Fibroblast of lung (primary cell): ENCODE results near the gene TIAM2. TPM values are rescaled to one million over a fixed set of nuclear protein-coding genes. Genes with fewer than 3 reads are reported as not detected.

Source experiments
- DNase-seq, 2 donors: peaks; one replicate each; pipeline versions ENCODE4 v3.0.0 to v3.0.0-alpha.2; 2010; ENCODE audit warnings: low read depth in 2 of 2
- H2AFZ ChIP-seq: 2 replicates; pipeline ENCODE4 v1.5.1; 2012; ENCODE audit warnings: low read length, control low read depth, inconsistent platforms
- H3K27ac ChIP-seq: 2 replicates; pipeline ENCODE4 v1.5.1; 2011; ENCODE audit warnings: low read length, control low read depth; ENCODE audit not compliant: insufficient read depth
- H3K27me3 ChIP-seq: 2 replicates; pipeline ENCODE4 v1.5.1; 2011; ENCODE audit warnings: mild to moderate bottlenecking, low read length; ENCODE audit not compliant: control insufficient read depth, insufficient read depth
- H3K36me3 ChIP-seq: 2 replicates; pipeline ENCODE4 v1.5.1; 2011; ENCODE audit warnings: low read length; ENCODE audit not compliant: control insufficient read depth, insufficient read depth
- H3K4me1 ChIP-seq: 2 replicates; pipeline ENCODE4 v1.5.1; 2011; ENCODE audit warnings: low read length; ENCODE audit not compliant: control insufficient read depth, insufficient read depth; ENCODE audit errors: extremely low read depth
- H3K4me2 ChIP-seq: 2 replicates; pipeline ENCODE4 v1.5.1; 2011; ENCODE audit warnings: low read length, control low read depth; ENCODE audit not compliant: insufficient read depth; ENCODE audit errors: extremely low read depth
- H3K4me3 ChIP-seq, 4 experiments: fragments of 200-600 bp in 1 of 4; sonication (generic) in 1 of 4; replicated peaks in 1 of 4; 2 replicates each; pipeline ENCODE4 v1.5.1; 2011 to 2016; ENCODE audit warnings: low read length in 4 of 4, low read depth in 3 of 4, mild to moderate bottlenecking in 3 of 4, control low read depth in 2 of 4, inconsistent platforms in 1 of 4, mixed read lengths in 1 of 4; ENCODE audit not compliant: insufficient read depth in 1 of 4; ENCODE audit errors: control extremely low read depth in 1 of 4
- H3K79me2 ChIP-seq: 2 replicates; pipeline ENCODE4 v1.5.1; 2012; ENCODE audit warnings: mild to moderate bottlenecking, low read length, inconsistent platforms; ENCODE audit not compliant: control insufficient read depth, insufficient read depth
- H3K9ac ChIP-seq: 2 replicates; pipeline ENCODE4 v1.5.1; 2011; ENCODE audit warnings: mild to moderate bottlenecking, low read length, control low read depth; ENCODE audit not compliant: insufficient read depth
- H3K9me3 ChIP-seq: 2 replicates; pipeline ENCODE4 v1.5.1; 2012; ENCODE audit warnings: low read depth, low read length; ENCODE audit not compliant: control insufficient read depth, insufficient read depth
- H4K20me1 ChIP-seq: 2 replicates; pipeline ENCODE4 v1.5.1; 2011; ENCODE audit warnings: low read length; ENCODE audit not compliant: control insufficient read depth, insufficient read depth; ENCODE audit errors: extremely low read depth
- CTCF ChIP-seq, 2 donors: IDR thresholded peaks in 1 of 2; conservative IDR thresholded peaks in 1 of 2; 1 replicate in 1 of 2; 2 replicates in 1 of 2; pipeline ENCODE4 v1.5.1; 2011 to 2012; ENCODE audit warnings: low read length in 2 of 2, control low read depth in 1 of 2, inconsistent platforms in 1 of 2, low read depth in 1 of 2, mild to moderate bottlenecking in 1 of 2
- EZH2 ChIP-seq: IDR thresholded peaks from 2 replicates; pipeline ENCODE4 v1.5.1; 2012; ENCODE audit warnings: low read length, control low read depth, mild to moderate bottlenecking; ENCODE audit errors: missing control alignments
- polyA plus RNA-seq, 2 donors: library from polyadenylated mRNA; depleted of rRNA in 1 of 2; stranded (reverse) in 1 of 2; unstranded in 1 of 2; fragments of >200 nt; gene quantifications; 2 replicates each; pipeline ENCODE4 v1.2.1, GENCODE V29; 2011 to 2012; ENCODE audit warnings: missing spikeins in 1 of 2
- total RNA-seq: library from RNA; depleted of rRNA; stranded (reverse); fragments of >200 nt; gene quantifications from 2 replicates; pipeline ENCODE4 v1.2.1, GENCODE V29; 2014

TIAM2 gene
- total and polyA plus RNA-seq, 2 donors (not counting 1 experiment from before 2014, with no cell fraction given): 6.2 to 11.2 TPM

- no peaks in the 10 kb centered on the region for H3K27me3 ChIP-seq
- no peak overlapping the region for H2AFZ ChIP-seq
- TF ChIP-seq CTCF (conservative IDR thresholded peaks at IDR 0.05 in 1 of 2, IDR thresholded peaks at IDR 0.05 in 1 of 2; ENCODE audit: low read depth in 1 of 2, low read length in 2 of 2): no peak
- TF ChIP-seq EZH2: no peak
- H3K4me1 ChIP-seq: no peaks in the 10 kb centered on the region
- H3K27ac ChIP-seq: no peak overlapping the region
- H4K20me1 ChIP-seq: no peaks in the 10 kb centered on the region
- no peak overlapping the region for H3K9ac ChIP-seq
- no peak overlapping the region for H3K4me2 ChIP-seq
- H3K9me3 ChIP-seq: no peaks in the 10 kb centered on the region
- no peak for DNase-seq
- no peak overlapping the region for H3K4me3 ChIP-seq
- H3K79me2 ChIP-seq: no peaks in the 10 kb centered on the region
- no peaks in the 10 kb centered on the region for H3K36me3 ChIP-seq
Observed at GRCh38 chr6:154974485-154975149, 20.5 kb upstream of the TIAM2 start.

GRCh38 chr6:154977588-154977987 is 17.5 kb upstream of the TIAM2 start:
- no peak overlapping the region for H2AFZ ChIP-seq
- H3K4me1 ChIP-seq: no peaks in the 10 kb centered on the region
- H3K4me2 ChIP-seq: no peak overlapping the region
- no peaks in the 10 kb centered on the region for H3K27me3 ChIP-seq
- H4K20me1 ChIP-seq: no peaks in the 10 kb centered on the region
- no peak for DNase-seq
- TF ChIP-seq CTCF (conservative IDR thresholded peaks at IDR 0.05 in 1 of 2, IDR thresholded peaks at IDR 0.05 in 1 of 2; ENCODE audit: low read depth in 1 of 2, low read length in 2 of 2): no peak
- TF ChIP-seq EZH2: no peak
- H3K9me3 ChIP-seq: no peaks in the 10 kb centered on the region
- no peak overlapping the region for H3K27ac ChIP-seq
- H3K4me3 ChIP-seq: no peak overlapping the region
- H3K36me3 ChIP-seq: no peaks in the 10 kb centered on the region
- H3K79me2 ChIP-seq: no peaks in the 10 kb centered on the region
- no peak overlapping the region for H3K9ac ChIP-seq

GRCh38 chr6:154980273-154981078 is 14.6 kb upstream of the TIAM2 start:
- Histone ChIP-seq H3K79me2 (no peaks in the 10 kb centered on the region), H3K36me3 (no peaks in the 10 kb centered on the region), H4K20me1 (no peaks in the 10 kb centered on the region), H3K9ac (no peak overlapping the region), H3K27ac (no peak overlapping the region), H3K27me3 (no peaks in the 10 kb centered on the region), H3K9me3 (no peaks in the 10 kb centered on the region), H3K4me2 (no peak overlapping the region), H2AFZ (no peak overlapping the region), H3K4me3 (no peak overlapping the region), H3K4me1 (no peaks in the 10 kb centered on the region)
- TF ChIP-seq EZH2 (no peak), CTCF (conservative IDR thresholded peaks at IDR 0.05 in 1 of 2, IDR thresholded peaks at IDR 0.05 in 1 of 2; ENCODE audit: low read depth in 1 of 2, low read length in 2 of 2) (no peak)
- DNase-seq: no peak
